NCI-H2196 (cell line): ENCODE data around the gene IL36A.

Experiments
- DNase-seq: peaks from one replicate; lab custom pipeline; 2025; ENCODE audit not compliant: unreplicated experiment; lab: John Stamatoyannopoulos, UW

IL36A gene

DNA sequence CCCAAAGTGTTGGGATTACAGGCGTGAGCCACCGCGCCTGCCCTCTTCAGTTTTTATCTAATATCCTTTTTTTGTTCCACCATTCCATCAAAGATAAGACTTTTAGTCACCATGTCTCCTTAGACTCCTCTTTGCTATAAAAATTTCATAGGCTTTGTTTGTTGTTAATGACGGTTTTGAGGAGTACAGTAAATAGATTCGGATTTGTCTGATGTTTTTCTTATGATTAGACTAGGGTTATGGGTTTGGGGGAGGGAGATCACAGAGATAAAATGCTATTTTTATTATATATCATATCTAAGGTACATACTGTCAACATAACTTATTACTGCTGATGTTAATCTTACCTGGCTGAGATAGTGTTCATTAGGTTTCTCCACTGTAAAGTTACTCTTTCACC, 41.2 kb downstream of the IL36A start:
- no peak for DNase-seq

DNA sequence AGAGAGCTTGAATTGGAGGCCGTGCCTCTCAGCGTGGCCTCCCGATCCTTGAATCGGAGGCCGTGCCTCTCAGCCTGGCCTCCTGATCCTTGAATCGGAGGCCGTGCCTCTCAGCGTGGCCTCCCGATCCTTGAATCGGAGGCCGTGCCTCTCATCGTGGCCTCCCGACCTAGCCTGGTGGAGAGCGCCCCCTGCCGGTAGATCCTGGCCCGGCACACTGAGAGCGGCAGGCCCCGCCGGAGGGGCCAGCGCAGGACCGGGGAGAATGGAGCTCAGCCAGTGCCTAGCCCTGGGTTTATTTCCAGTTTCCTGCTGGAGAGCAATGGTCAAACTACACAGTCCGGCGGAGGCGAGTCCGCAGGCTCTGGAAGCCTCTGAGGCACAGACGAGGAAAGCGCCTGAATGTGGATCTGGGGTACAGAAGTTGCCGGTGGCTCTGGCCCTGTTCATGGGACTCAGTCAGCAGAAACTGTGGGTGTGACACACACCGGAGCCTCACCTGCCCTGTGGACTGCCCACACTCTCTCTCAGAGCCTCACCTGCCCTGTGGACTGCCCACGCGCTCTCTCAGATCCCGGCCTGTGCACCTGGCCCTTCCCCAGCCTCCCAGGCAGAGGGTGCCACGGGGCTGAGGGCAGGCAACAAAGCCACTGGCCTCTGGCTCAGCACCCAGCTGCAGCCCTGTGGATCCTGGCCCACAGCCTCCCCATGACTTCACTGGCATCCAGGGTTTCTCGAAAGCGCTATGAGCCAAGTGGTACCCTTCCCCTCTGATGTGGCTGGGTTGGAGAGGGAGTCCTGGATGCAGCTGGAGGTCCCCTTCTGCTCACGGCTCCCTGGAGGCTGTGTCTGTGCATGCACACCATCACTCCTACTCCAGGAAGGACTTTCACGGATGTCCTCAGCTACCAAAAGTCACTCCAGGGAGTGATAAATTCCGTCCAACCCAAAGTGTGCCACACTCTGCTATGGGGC, 45.9 kb downstream of the IL36A start:
- DNase-seq: no peak

DNA sequence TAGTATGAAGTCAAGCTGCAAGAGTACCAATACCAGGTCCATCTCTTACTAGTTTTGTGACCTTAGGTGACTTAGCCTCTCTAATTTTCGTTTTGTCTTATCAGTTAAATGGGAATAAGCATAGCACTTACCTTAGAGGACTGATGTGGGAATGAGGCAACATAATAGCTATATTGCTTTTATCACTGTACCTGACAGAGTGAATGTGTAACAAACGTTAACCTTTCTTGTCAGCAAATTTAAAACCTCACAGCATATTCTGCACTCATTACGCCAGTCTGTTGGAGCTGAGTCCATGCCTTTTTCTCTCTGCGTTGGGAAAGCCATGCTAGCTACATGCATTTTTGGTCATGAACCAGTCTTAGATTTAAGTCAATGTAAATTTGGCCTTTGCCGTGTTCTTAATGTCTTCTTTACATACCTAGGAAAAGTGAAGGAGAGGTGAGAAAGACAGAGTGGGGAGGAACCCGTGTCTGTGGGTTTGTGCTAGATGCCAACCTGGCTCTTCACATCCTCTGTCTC, 47.2 kb downstream of the IL36A start, which contains the start of gene IL36B:
Gene IL36B (minus strand): TSS at position 472 of the 522 bp plus-strand sequence.
- DNase-seq: no peak

DNA sequence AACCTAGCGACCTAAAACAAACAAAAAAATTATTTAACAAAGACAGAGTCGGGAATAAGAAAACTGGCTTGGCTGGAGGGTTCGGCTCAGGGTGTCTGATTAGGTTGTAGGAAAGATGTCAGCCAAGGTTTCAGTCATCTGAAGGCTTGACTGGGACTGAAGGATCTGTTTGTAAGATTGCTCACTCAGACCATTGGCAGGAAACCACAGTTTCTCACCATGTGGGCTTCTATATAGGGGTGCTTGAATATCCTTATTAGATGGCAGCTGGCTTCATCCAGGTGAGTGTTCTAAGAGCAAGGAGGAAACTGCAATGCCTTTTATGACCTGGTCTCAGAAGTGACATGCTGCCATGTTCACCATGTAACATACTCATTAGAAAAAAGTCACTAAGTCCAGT, 48.4 kb downstream of the IL36A start:
- DNase-seq: no peak

DNA sequence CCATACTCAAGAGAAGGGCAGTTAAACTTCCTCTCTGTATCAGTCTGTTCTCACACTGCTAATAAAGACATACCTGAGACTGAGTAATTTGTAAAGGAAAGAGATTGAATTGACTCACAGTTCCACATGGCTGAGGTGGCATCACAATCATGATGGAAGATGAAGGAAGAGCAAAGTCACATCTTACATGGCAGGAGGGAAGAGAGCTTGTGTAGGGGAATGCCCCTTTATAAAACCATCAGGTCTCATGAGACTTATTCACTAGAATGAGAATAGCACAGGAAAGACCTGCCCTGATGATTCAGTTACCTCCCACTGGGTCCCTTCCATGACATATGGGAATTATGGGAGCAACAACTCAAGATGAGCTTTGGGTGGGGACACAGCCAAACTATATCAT, 48.8 kb downstream of the IL36A start:
- no peak for DNase-seq

DNA sequence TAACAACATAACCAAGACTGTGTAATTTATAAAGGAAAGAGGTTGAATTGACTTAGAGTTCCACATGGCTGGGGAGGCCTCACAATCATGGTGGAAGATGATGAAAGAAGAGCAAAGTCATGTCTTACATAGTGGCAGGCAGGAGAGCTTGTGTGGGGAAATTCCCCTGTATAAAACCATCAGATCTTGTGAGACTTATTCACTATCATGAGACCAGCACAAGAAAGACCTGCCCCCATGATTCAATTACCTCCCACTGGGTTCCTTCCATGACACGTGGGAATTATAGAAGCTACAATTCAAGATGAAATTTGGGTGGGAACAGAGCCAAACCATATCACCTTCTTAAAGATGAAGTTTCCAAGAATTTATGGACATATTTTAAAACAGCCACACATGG, 51.3 kb downstream of the IL36A start:
- no peak for DNase-seq

DNA sequence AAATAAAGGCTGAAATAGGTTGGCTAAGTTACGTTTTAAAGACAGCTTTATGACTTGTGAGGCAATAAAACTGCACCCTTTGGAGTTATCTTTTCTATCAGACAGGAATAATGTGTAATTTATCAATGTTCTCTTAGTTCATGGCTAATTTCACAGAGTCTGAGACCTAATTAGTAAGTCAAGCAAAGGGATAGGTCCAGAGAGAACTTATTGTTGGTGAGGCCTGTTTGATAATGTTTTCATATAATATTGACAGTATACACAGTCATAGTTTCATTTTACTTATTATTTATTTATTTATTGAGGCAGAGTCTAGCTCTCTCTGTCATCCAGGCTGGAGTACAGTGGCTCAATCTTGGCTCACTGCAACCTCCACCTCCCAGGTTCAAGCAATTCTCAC, 51.9 kb downstream of the IL36A start:
- DNase-seq: no peak
